Measurements from ENCODE around the gene XPO6.

- no peak for TF ChIP-seq CTCF (IDR thresholded peaks at IDR 0.05 in 2 of 3, conservative IDR thresholded peaks at IDR 0.05 in 1 of 3; ENCODE audit: borderline replicate concordance in 1 of 3, insufficient read depth in 1 of 3, low read depth in 2 of 3, low read length in 2 of 3)
- no peak for TF ChIP-seq RAD21 (IDR thresholded peaks at IDR 0.05; ENCODE audit: low read depth)
- no peak for TF ChIP-seq POLR2A (IDR thresholded peaks at IDR 0.05; ENCODE audit: borderline replicate concordance, extremely low read depth, insufficient read depth, insufficient read length)
- no peak for TF ChIP-seq JUND (IDR thresholded peaks at IDR 0.05)
- TF ChIP-seq SIN3A (IDR thresholded peaks at IDR 0.05; ENCODE audit: low read depth), result no peak
- TF ChIP-seq CEBPB (IDR thresholded peaks at IDR 0.05; ENCODE audit: low read depth), result no peak
- no peak for TF ChIP-seq EZH2 (IDR thresholded peaks at IDR 0.05)
- TF ChIP-seq, protein P1, sequence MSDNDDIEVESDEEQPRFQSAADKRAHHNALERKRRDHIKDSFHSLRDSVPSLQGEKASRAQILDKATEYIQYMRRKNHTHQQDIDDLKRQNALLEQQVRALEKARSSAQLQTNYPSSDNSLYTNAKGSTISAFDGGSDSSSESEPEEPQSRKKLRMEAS (IDR thresholded peaks at IDR 0.05), result no peak
- no peak for TF ChIP-seq ATF3 (IDR thresholded peaks at IDR 0.05)
- TF ChIP-seq POLR2AphosphoS5 (IDR thresholded peaks at IDR 0.05; ENCODE audit: low read depth, low read length), result no peak
Observed at GRCh38 chr16:28104404-28104803, 107.4 kb downstream of the XPO6 start.

Data from HCT116 (cell line).